ENCODE data around the gene C9orf85. TPM values are rescaled to one million over a fixed set of nuclear protein-coding genes. Genes with fewer than 3 reads are reported as not detected.
"Not testable (repeated sequence)": the region's sequence is repeated elsewhere in the genome, so short reads cannot be mapped to it uniquely, and the experiment has no call there.

The C9orf85 gene
- polyA plus RNA-seq, 1 donor from 2014 or later = 20.3 TPM

DNA sequence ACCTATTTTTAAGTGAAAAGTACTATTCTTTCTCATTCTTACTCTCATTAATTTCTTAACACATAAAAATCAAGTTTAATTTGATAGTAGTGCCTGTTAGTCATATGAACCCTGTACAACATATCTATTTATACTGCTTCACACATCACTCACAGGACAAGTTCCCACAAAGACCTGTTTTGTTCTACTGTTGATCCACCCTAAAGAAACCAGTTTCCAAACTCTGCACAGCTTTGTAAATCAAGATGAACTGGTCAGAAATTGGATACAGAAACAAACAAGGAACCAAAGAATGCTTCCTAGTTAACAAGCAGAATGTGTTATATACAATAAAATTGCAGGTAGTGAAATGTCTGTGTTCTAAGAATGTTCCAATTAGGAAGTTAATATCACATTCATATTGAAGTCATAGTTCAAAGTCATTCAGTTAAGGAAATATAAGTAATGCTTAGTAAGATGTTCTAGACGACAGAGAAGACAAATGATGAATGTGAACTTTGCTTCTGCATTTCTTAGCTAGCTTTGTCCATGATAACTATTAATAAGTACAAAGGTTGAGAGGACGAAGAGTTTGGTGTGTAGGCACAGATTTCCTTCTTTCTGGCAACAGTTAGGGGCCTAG lies 33.4 kb downstream of the C9orf85 start (continued):
- TF ChIP-seq, protein P1, sequence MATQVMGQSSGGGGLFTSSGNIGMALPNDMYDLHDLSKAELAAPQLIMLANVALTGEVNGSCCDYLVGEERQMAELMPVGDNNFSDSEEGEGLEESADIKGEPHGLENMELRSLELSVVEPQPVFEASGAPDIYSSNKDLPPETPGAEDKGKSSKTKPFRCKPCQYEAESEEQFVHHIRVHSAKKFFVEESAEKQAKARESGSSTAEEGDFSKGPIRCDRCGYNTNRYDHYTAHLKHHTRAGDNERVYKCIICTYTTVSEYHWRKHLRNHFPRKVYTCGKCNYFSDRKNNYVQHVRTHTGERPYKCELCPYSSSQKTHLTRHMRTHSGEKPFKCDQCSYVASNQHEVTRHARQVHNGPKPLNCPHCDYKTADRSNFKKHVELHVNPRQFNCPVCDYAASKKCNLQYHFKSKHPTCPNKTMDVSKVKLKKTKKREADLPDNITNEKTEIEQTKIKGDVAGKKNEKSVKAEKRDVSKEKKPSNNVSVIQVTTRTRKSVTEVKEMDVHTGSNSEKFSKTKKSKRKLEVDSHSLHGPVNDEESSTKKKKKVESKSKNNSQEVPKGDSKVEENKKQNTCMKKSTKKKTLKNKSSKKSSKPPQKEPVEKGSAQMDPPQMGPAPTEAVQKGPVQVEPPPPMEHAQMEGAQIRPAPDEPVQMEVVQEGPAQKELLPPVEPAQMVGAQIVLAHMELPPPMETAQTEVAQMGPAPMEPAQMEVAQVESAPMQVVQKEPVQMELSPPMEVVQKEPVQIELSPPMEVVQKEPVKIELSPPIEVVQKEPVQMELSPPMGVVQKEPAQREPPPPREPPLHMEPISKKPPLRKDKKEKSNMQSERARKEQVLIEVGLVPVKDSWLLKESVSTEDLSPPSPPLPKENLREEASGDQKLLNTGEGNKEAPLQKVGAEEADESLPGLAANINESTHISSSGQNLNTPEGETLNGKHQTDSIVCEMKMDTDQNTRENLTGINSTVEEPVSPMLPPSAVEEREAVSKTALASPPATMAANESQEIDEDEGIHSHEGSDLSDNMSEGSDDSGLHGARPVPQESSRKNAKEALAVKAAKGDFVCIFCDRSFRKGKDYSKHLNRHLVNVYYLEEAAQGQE (IDR thresholded peaks at IDR 0.05; ENCODE audit: borderline replicate concordance) = no peak

DNA sequence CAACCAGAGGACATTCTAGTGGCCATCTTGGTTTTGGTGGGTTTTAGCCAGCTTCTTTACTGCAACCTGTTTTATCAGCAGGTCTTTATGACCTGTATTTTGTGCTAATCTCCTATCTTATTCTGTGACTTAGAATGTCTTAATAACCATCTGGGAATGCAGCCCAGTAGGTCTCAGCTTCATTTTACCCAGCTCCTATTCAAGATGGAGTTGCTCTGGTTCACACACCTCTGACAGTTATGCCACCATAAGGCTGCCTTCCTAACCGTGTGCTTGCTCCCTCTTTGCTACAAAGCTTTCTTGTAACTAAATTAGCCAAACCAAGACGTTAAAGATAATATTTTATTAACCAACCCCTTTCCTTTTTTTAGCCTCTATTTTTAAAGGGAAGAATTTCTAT lies 43.2 kb downstream of the C9orf85 start:
- H3K4me3 ChIP-seq (ENCODE audit: low read length) = not testable (repeated sequence)

DNA sequence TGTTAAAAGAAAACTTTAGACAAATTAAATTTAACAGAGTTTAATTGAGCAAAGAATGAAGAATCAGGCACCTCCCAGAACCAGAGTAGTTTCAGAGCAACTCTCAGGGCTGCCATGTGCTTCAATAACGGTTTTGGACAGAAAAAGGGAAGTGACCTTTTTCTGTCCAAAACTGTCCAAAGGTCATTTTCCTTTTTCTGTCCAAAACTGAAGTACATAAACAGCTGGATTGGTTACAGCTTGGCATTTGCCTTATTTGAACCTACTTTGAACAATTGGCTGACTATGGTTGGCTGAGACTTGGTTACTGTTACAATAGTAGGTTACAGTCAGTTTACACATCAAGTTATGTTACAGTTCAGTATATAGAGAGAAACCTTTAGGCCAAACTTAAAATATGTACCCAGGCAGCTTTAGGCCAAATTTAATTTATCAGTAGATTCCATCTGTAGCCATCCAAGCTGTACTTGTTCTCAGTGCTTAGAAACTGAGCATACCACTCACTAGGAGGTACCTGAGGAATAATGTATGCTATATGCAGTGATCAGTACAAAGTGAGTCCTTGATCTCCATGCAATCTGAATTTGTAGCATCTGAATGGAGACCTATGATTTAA lies 44.0 kb downstream of the C9orf85 start:
- H2AFZ ChIP-seq (ENCODE audit: low read depth, low read length) = no peak overlapping the region
- no peaks in the 10 kb centered on the region for H3F3A ChIP-seq (ENCODE audit: insufficient read depth, low read length, poor library complexity, severe bottlenecking)
- H3K9me3 ChIP-seq (ENCODE audit: low read length) = no peaks in the 10 kb centered on the region
- no peak overlapping the region for H3K4me2 ChIP-seq (ENCODE audit: low read length)
- H3K27me3 ChIP-seq (ENCODE audit: insufficient read depth, low read depth, low read length) = no peaks in the 10 kb centered on the region
- H3K9me2 ChIP-seq (ENCODE audit: insufficient read depth, low read length) = no peaks in the 10 kb centered on the region
- H3K36me3 ChIP-seq (ENCODE audit: insufficient read depth, low read length) = no peaks in the 10 kb centered on the region
- H3K9ac ChIP-seq (ENCODE audit: low read length) = no peak overlapping the region
- no peak overlapping the region for H3K27ac ChIP-seq (ENCODE audit: low read length)
- H4K20me1 ChIP-seq (ENCODE audit: insufficient read depth) = no peaks in the 10 kb centered on the region
- no peaks in the 10 kb centered on the region for H3K79me2 ChIP-seq (replicated peaks; ENCODE audit: insufficient read depth, low read length)
- TF ChIP-seq, protein P1 (IDR thresholded peaks at IDR 0.05; ENCODE audit: borderline replicate concordance) = no peak
- TF ChIP-seq MXI1 (conservative IDR thresholded peaks at IDR 0.05; ENCODE audit: poor library complexity, severe bottlenecking) (no peak), RAD21 (conservative IDR thresholded peaks at IDR 0.05) (no peak), TAF1 (IDR thresholded peaks at IDR 0.05; ENCODE audit: low read depth) (no peak)
- H3K4me3 ChIP-seq (ENCODE audit: low read length) = no peak overlapping the region

More for the DNA sequence above, 43.2 kb downstream of the C9orf85 start:
- H3K27me3 ChIP-seq (ENCODE audit: insufficient read depth, low read depth, low read length); H3K4me2 ChIP-seq (ENCODE audit: low read length); H3K9me2 ChIP-seq (ENCODE audit: insufficient read depth, low read length); H3K9ac ChIP-seq (ENCODE audit: low read length); H3K36me3 ChIP-seq (ENCODE audit: insufficient read depth, low read length); H4K20me1 ChIP-seq (ENCODE audit: insufficient read depth); H3K79me2 ChIP-seq (replicated peaks; ENCODE audit: insufficient read depth, low read length); H2AFZ ChIP-seq (ENCODE audit: low read depth, low read length); H3K27ac ChIP-seq (ENCODE audit: low read length); H3F3A ChIP-seq (ENCODE audit: insufficient read depth, low read length, poor library complexity, severe bottlenecking); H3K9me3 ChIP-seq (ENCODE audit: low read length): not testable (repeated sequence)

All from neural cell (in vitro differentiated cells).